Testis (tissue), 2 donors: ENCODE measurements around the gene KCNAB3.

ENCODE experiments used
- CTCF ChIP-seq, 3 experiments: fragments of 450-650 bp in 2 of 3; fragments of 200-600 bp in 1 of 3; sonication (generic) in 1 of 3; IDR thresholded peaks; one replicate each; pipeline ENCODE4 v1.5.1; 2016 to 2019; ENCODE audit warnings: antibody characterized with exemption in 3 of 3, mild to moderate bottlenecking in 2 of 3, moderate library complexity in 1 of 3
- POLR2A ChIP-seq: fragments of 450-650 bp; IDR thresholded peaks from one replicate; pipeline ENCODE4 v1.6.1; 2017; ENCODE audit warnings: antibody characterized with exemption, mild to moderate bottlenecking, moderate library complexity

GRCh38 chr17:7922269-7922844, 7.3 kb downstream of the KCNAB3 start:
- no peak for TF ChIP-seq POLR2A
- TF ChIP-seq CTCF (IDR thresholded peaks at IDR 0.05), result no peak
